IMR-90 (cell line): ENCODE data around the gene TADA1. TPM values are rescaled to one million over a fixed set of nuclear protein-coding genes. Genes with fewer than 3 reads are reported as not detected.

Experiments
- ATAC-seq: fragments of 200-7000 bp; cut with Tn5 transposase; 2 replicates; pipeline ENCODE4 v1.9.1; 2020; ENCODE audit warnings: low read depth, mild to moderate bottlenecking, moderate library complexity
- BruUV-seq: library from RNA; stranded (reverse); fragments of 400-500 nt; replicated peaks from 2 replicates; lab custom pipeline; 2021; lab: Mats Ljungman, UMichigan
- CTCF ChIA-PET: fragments of 300-600 bp; formaldehyde crosslinking; extraction: SDS; loops from one replicate; lab custom pipeline; 2021; ENCODE audit warnings: antibody characterized with exemption; lab: Yijun Ruan, JAX
- POLR2A ChIA-PET: fragments of 300-600 bp; sonication (Branson Sonifier 250); formaldehyde crosslinking; loops from one replicate; lab custom pipeline; 2022; ENCODE audit warnings: antibody characterized with exemption; ENCODE audit not compliant: unreplicated experiment; lab: Charles Lee
- DNase-seq: peaks from one replicate; pipeline ENCODE4 v3.0.0; 2013
- H2AFZ ChIP-seq: replicated peaks from 2 replicates; pipeline ENCODE3; 2013; ENCODE audit warnings: low read length, mild to moderate bottlenecking; ENCODE audit not compliant: poor library complexity
- H2AK5ac ChIP-seq: 2 replicates; pipeline ENCODE4 v1.6.1; 2013; ENCODE audit warnings: low read depth, low read length, inconsistent platforms
- H2AK9ac ChIP-seq: replicated peaks from 2 replicates; pipeline ENCODE3; 2013; ENCODE audit warnings: mild to moderate bottlenecking, low read depth, low read length, moderate library complexity; ENCODE audit not compliant: poor library complexity
- H2BK120ac ChIP-seq: 2 replicates; pipeline ENCODE4 v1.6.1; 2013; ENCODE audit warnings: low read depth, low read length, inconsistent platforms
- H2BK15ac ChIP-seq: 3 replicates; pipeline ENCODE4 v1.6.1; 2013; ENCODE audit warnings: low read depth, low read length, inconsistent platforms
- H2BK20ac ChIP-seq: 2 replicates; pipeline ENCODE4 v1.6.1; 2013; ENCODE audit warnings: low read depth, mild to moderate bottlenecking, inconsistent platforms, low read length, moderate library complexity
- H2BK5ac ChIP-seq: 2 replicates; pipeline ENCODE4 v1.6.1; 2013; ENCODE audit warnings: mild to moderate bottlenecking, low read depth, low read length, inconsistent platforms; ENCODE audit not compliant: poor library complexity, severe bottlenecking
- H3K14ac ChIP-seq: replicated peaks from 2 replicates; pipeline ENCODE4 v1.6.1; 2013; ENCODE audit warnings: low read depth, low read length, inconsistent platforms
- H3K18ac ChIP-seq: 2 replicates; pipeline ENCODE4 v1.6.1; 2013; ENCODE audit warnings: low read depth, low read length, control low read depth
- H3K23ac ChIP-seq: 2 replicates; pipeline ENCODE4 v1.6.1; 2013; ENCODE audit warnings: low read depth, low read length, inconsistent platforms
- H3K27ac ChIP-seq: 2 replicates; pipeline ENCODE4 v1.5.1; 2013; ENCODE audit warnings: mild to moderate bottlenecking, control low read depth, low read length; ENCODE audit not compliant: insufficient read depth
- H3K27me3 ChIP-seq: 2 replicates; pipeline ENCODE4 v1.6.1; 2013; ENCODE audit warnings: low read length; ENCODE audit not compliant: control insufficient read depth, insufficient read depth
- H3K36me3 ChIP-seq: 2 replicates; pipeline ENCODE4 v1.6.1; 2013; ENCODE audit warnings: low read length, mixed read lengths; ENCODE audit not compliant: control insufficient read depth, insufficient read depth
- H3K4ac ChIP-seq: 2 replicates; pipeline ENCODE4 v1.6.1; 2013; ENCODE audit warnings: low read depth, low read length, inconsistent platforms
- H3K4me1 ChIP-seq: 2 replicates; pipeline ENCODE4 v1.6.1; 2013; ENCODE audit warnings: low read length, mixed read lengths; ENCODE audit not compliant: control insufficient read depth, insufficient read depth
- H3K4me2 ChIP-seq: 2 replicates; pipeline ENCODE4 v1.6.1; 2013; ENCODE audit warnings: low read depth, mild to moderate bottlenecking, control low read depth, low read length, moderate library complexity
- H3K4me3 ChIP-seq: 2 replicates; pipeline ENCODE4 v1.5.1; 2013; ENCODE audit warnings: low read depth, mild to moderate bottlenecking, control low read depth, low read length, moderate library complexity; ENCODE audit not compliant: insufficient read depth
- H3K56ac ChIP-seq: 2 replicates; pipeline ENCODE4 v1.6.1; 2013; ENCODE audit warnings: low read length, inconsistent platforms; ENCODE audit not compliant: insufficient read depth; ENCODE audit errors: extremely low read depth
- H3K79me1 ChIP-seq, 2 experiments: 2 replicates each; pipeline ENCODE4 v1.6.1; 2013; ENCODE audit warnings: low read length in 2 of 2, inconsistent platforms in 1 of 2, low read depth in 1 of 2
- H3K9ac ChIP-seq: 2 replicates; pipeline ENCODE4 v1.6.1; 2013; ENCODE audit warnings: low read depth, low read length, control low read depth
- H3K9me1 ChIP-seq: 2 replicates; pipeline ENCODE4 v1.6.1; 2013; ENCODE audit warnings: low read length, inconsistent platforms; ENCODE audit not compliant: insufficient read depth
- H3K9me3 ChIP-seq: 2 replicates; pipeline ENCODE4 v1.6.1; 2013; ENCODE audit warnings: low read length; ENCODE audit not compliant: control insufficient read depth, insufficient read depth
- H4K20me1 ChIP-seq: 2 replicates; pipeline ENCODE4 v1.6.1; 2013; ENCODE audit warnings: low read length, inconsistent platforms; ENCODE audit not compliant: insufficient read depth
- H4K5ac ChIP-seq: 2 replicates; pipeline ENCODE4 v1.6.1; 2013; ENCODE audit warnings: mild to moderate bottlenecking, low read depth, low read length, control low read depth
- H4K8ac ChIP-seq, 2 experiments: 2 replicates each; pipeline ENCODE4 v1.6.1; 2013; ENCODE audit warnings: low read depth in 2 of 2, low read length in 2 of 2, control low read depth in 1 of 2, inconsistent platforms in 1 of 2
- H4K91ac ChIP-seq: 2 replicates; pipeline ENCODE4 v1.6.1; 2013; ENCODE audit warnings: low read depth, low read length, inconsistent platforms; ENCODE audit not compliant: insufficient read depth
- CEBPB ChIP-seq: IDR thresholded peaks from 2 replicates; pipeline ENCODE4 v1.6.1; 2012; ENCODE audit warnings: low read depth, low read length, improper control_type of control experiment
- CHD1 ChIP-seq: IDR thresholded peaks from 2 replicates; pipeline ENCODE4 v1.6.1; 2012; ENCODE audit warnings: low read depth, low read length, improper control_type of control experiment
- CTCF ChIP-seq: conservative IDR thresholded peaks from 2 replicates; pipeline ENCODE4 v1.5.1; 2012; ENCODE audit warnings: mild to moderate bottlenecking, low read depth, low read length, improper control_type of control experiment
- MAFK ChIP-seq: IDR thresholded peaks from 2 replicates; pipeline ENCODE4 v1.6.1; 2012; ENCODE audit warnings: low read depth, low read length, improper control_type of control experiment
- MAZ ChIP-seq: IDR thresholded peaks from 2 replicates; pipeline ENCODE4 v1.6.1; 2012; ENCODE audit warnings: low read depth, mild to moderate bottlenecking, low read length, improper control_type of control experiment, moderate library complexity, borderline replicate concordance
- MXI1 ChIP-seq: IDR thresholded peaks from 2 replicates; pipeline ENCODE4 v1.6.1; 2012; ENCODE audit warnings: low read depth, mild to moderate bottlenecking, low read length, moderate library complexity, borderline replicate concordance
- NFE2L2 ChIP-seq: fragments of 150-350 bp; IDR thresholded peaks from 2 replicates; pipeline ENCODE4 v1.6.1; 2016; ENCODE audit warnings: low read depth, mild to moderate bottlenecking, low read length
- POLR2A ChIP-seq: IDR thresholded peaks from 2 replicates; pipeline ENCODE4 v1.6.1; 2012; ENCODE audit warnings: mild to moderate bottlenecking, low read depth, low read length
- RAD21 ChIP-seq: IDR thresholded peaks from 2 replicates; pipeline ENCODE4 v1.6.1; 2012; ENCODE audit warnings: low read length, improper control_type of control experiment
- RCOR1 ChIP-seq: IDR thresholded peaks from 2 replicates; pipeline ENCODE4 v1.6.1; 2012; ENCODE audit warnings: mild to moderate bottlenecking, low read length, improper control_type of control experiment; ENCODE audit not compliant: insufficient replicate concordance
- RFX5 ChIP-seq: IDR thresholded peaks from 2 replicates; pipeline ENCODE4 v1.8.0; 2012; ENCODE audit warnings: low read depth, mild to moderate bottlenecking, low read length, moderate library complexity
- SMC3 ChIP-seq: fragments of 150-350 bp; IDR thresholded peaks from 2 replicates; pipeline ENCODE4 v1.6.1; 2016; ENCODE audit warnings: low read depth, mild to moderate bottlenecking, antibody characterized with exemption, low read length, moderate library complexity
- USF2 ChIP-seq: fragments of 150-350 bp; IDR thresholded peaks from 2 replicates; pipeline ENCODE4 v1.6.1; 2017; ENCODE audit warnings: mild to moderate bottlenecking, antibody characterized with exemption, low read length, low read depth
- WGBS, 2 experiments: methylation state at CpG; one replicate each; pipeline versions ENCODE4 v1.1.5 to v1.1.7; 2013; ENCODE audit warnings: missing lambda C conversion rate in 2 of 2; ENCODE audit not compliant: insufficient read length in 1 of 2; ENCODE audit errors: extremely low coverage in 2 of 2; 5-methylcytosine and 5-hydroxymethylcytosine counted together
- dilution Hi-C: fragments of 300-500 bp; cut with HindIII; formaldehyde crosslinking; loops from one replicate; pipeline ENCODE4 v1.14.3; 2018; ENCODE audit warnings: low sequenced_read_pairs; ENCODE audit not compliant: unreplicated experiment
- in situ Hi-C: fragments of 300-500 bp; cut with MboI; formaldehyde crosslinking; loops from 3 replicates; pipeline ENCODE4 v1.14.3; 2019; ENCODE audit warnings: low sequenced_read_pairs, inconsistent platforms, mixed read lengths
- intact Hi-C: fragments of 100-400 bp; cut with micrococcal nuclease; formaldehyde crosslinking; loops from 2 replicates; pipeline ENCODE4 v1.10.0; 2022
- polyA plus RNA-seq, 3 experiments: library from polyadenylated mRNA; depleted of rRNA; stranded (reverse); fragments of >200 nt; gene quantifications; 2 replicates each; pipeline ENCODE4 v1.2.3, GENCODE V29; 2012; ENCODE audit warnings: low replicate concordance in 1 of 3
- total RNA-seq: library from RNA; depleted of rRNA; stranded (reverse); fragments of >200 nt; gene quantifications from 2 replicates; pipeline ENCODE4 v1.2.3, GENCODE V29; 2012
- TF ChIP-seq, protein P1 (sequence below): fragments of 150-350 bp; IDR thresholded peaks from 2 replicates; pipeline ENCODE4 v1.6.1; 2016; ENCODE audit warnings: low read depth, mild to moderate bottlenecking, low read length, moderate library complexity, borderline replicate concordance

The TADA1 gene
- total and polyA plus RNA-seq, 2 of the 4 experiments (the other 2 are of a cell fraction) = 8.2 to 16.8 TPM

DNA sequence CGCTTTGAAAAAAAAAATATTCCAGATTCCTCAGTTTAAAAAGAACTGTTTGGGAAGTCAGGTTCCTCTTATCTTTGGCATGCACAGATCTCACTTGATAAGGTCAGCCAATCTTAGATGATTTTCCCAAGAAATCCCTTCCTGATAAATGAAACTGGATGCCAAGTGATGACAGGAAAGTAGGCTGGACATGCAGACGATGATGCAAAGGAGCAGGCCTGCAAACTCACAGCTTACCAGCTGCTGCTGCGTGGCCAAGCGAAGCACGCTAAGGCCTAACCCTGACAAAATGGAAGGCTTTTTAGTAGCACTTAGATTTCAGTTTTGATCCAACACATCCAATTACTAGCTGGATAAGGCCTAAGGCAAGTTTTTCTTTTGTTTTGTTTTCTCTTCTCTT is 10.1 kb downstream of the TADA1 start:
- no peak overlapping the region for H3K27ac ChIP-seq
- H2AFZ ChIP-seq = no peak overlapping the region
- H3K9me3 ChIP-seq = no peaks in the 10 kb centered on the region
- H3K23ac ChIP-seq = no peak overlapping the region
- ChIA-PET POLR2A (no interaction called here), CTCF (no interaction called here)
- H3K56ac ChIP-seq = no peak overlapping the region
- BruUV-seq = no TSS peak
- H2BK20ac ChIP-seq = no peak overlapping the region
- H4K5ac ChIP-seq = no peak overlapping the region
- dilution Hi-C loops (no loop called here), in situ Hi-C loops (no loop called here), intact Hi-C loops (no loop called here)
- WGBS, 2 experiments = no CpG with 5 or more reads among the region's 5 CpGs
- no peak overlapping the region for H4K8ac ChIP-seq
- no peak overlapping the region for H2BK120ac ChIP-seq
- ATAC-seq (no peak), DNase-seq (peak; percentile 39)
- H3K79me1 ChIP-seq = peaks cover 9 to 20% of the 10 kb centered on the region in 2 experiments
- no peak overlapping the region for H3K9ac ChIP-seq
- H3K9me1 ChIP-seq = peaks cover 5% of the 10 kb centered on the region; the same call in 1 of the 2 replicates
- no peak overlapping the region for H4K91ac ChIP-seq
- H3K4ac ChIP-seq = no peak overlapping the region
- no peak overlapping the region for H2AK9ac ChIP-seq
- no peak overlapping the region for H2BK5ac ChIP-seq
- no peaks in the 10 kb centered on the region for H3K4me1 ChIP-seq
- no peak overlapping the region for H3K18ac ChIP-seq
- H3K27me3 ChIP-seq = no peaks in the 10 kb centered on the region
- H3K36me3 ChIP-seq = peaks cover 22% of the 10 kb centered on the region
- no peaks in the 10 kb centered on the region; the same call in 1 of the 2 replicates for H4K20me1 ChIP-seq
- TF ChIP-seq MXI1 (no peak), CTCF (no peak), SMC3 (no peak), RCOR1 (no peak), MAZ (no peak), CHD1 (no peak), CEBPB (no peak), RAD21 (no peak), POLR2A (no peak), NFE2L2 (no peak), RFX5 (no peak), USF2 (no peak), MAFK (no peak)
- TF ChIP-seq, protein P1, sequence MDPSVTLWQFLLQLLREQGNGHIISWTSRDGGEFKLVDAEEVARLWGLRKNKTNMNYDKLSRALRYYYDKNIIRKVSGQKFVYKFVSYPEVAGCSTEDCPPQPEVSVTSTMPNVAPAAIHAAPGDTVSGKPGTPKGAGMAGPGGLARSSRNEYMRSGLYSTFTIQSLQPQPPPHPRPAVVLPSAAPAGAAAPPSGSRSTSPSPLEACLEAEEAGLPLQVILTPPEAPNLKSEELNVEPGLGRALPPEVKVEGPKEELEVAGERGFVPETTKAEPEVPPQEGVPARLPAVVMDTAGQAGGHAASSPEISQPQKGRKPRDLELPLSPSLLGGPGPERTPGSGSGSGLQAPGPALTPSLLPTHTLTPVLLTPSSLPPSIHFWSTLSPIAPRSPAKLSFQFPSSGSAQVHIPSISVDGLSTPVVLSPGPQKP = no peak
- H2BK15ac ChIP-seq = no peak overlapping the region
- H3K4me2 ChIP-seq = no peak overlapping the region
- no peak overlapping the region for H2AK5ac ChIP-seq
- no peak overlapping the region for H3K14ac ChIP-seq
- H3K4me3 ChIP-seq = no peak overlapping the region
